ENCODE data around the gene CACNA1I.

GRCh38 chr22:39535357-39535725 is 35.2 kb upstream of the CACNA1I start:
- TF ChIP-seq CTCF (IDR thresholded peaks at IDR 0.05), result no peak
- TF ChIP-seq POLR2A (IDR thresholded peaks at IDR 0.05), result no peak
